ENCODE results near the gene UTP3.
"Not testable (repeated sequence)": the region's sequence is repeated elsewhere in the genome, so short reads cannot be mapped to it uniquely, and the experiment has no call there.

Gene UTP3

DNA sequence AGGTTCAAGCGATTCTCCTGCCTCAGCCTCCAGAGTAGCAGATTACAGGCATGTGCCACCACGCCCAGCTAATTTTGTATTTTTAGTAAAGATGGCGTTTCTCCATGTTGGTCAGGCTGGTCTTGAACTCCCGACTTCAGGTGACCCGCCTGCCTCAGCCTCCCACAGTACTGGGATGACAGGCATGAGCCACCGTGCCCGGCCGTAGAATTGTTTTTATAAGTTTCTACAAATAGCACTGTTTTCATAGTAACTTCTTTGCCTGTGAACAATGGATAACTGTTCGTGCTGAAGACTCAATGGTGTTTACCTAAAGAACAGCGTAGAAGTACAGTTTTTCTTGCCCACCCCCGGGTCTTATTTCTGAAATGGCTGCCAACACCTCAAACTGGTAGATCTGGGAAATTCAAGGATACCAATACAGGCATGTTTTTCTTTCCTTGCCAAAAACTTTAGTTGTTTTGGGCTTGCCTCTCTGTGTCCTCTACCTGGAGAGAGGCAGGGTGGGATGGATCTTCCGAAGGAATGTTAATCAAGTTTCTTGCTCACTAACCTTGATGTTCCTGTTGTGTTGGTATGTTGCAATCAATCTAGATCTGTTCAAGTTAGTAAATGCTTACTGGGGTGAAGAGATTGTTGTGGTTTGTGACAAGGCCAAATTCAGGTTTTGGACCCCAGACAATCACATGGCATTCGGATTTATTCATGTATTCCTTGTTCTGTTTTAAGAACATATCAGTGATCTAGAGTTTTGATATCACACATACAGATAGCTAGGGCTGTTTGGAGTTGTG, 30.7 kb downstream of the UTP3 start:
- DNase-seq (ENCODE audit: low spot score) = no peak

DNA sequence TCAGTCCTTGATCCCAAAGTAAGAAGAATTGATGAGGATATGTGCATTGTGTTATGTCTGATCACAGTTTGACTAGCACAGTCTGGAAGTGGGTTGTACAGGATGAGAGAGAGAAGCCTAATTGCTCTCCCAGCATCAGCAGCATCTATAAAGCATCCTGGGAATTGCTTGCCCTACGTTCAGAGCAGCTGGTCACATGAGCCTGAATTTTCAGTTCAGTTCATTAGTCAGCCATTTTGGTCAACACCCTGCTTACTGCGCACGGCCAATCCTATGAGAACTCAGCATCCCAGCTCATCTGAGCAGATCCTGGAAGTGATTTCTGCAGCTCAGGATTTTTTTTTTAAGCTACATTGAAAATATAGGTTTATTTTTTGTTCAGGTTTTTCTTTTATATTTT, 33.4 kb downstream of the UTP3 start, which contains the start of gene RUFY3:
TSS of gene RUFY3 (plus strand) at position 218 of the 400 bp plus-strand sequence. CDS start 610 bp downstream, outside the sequence.
- no peak for DNase-seq (ENCODE audit: low spot score)

DNA sequence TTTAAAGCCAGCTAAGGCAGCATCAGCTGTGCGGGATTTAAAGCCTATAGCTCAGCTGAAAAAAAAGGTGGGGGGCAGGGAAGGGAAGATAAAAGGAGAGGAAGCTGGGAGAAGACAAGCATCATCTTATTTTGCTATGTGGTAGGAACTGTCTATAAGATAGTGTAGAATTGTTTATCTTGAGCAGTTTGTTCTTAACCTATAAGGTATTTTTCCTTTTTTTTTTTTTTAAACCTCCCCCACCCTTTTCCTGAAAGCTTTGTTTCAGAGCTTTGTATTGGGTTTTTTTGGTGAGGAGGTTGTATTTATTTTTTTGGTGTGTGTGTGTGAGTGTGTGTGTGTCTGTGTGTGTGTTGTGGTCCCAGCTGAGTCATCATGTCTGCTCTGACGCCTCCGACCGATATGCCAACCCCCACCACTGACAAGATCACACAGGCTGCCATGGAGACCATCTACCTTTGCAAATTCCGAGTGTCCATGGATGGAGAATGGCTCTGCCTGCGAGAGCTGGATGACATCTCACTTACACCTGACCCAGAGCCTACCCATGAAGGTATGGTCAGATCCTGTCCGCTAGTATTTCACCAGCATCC, 34.0 kb downstream of the UTP3 start:
- DNase-seq (ENCODE audit: low spot score) = no peak

DNA sequence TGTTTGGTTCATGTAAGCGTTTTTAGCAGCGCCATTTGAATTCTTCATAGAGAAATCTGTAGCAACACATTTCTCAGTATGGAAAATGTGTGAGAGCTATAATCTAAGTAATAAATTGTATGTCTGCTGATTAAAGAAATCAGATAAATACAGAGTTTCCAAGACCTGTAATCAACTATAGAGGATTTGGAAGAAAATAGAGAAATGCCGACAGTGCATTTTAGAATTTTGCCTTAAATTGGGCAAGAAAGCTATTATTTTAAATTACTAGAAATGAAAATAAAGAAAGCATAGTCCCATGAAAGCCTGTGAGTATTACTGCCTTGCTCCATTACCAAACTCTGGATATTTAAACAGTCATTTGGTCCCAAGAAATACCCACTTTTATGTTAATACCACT, 36.1 kb downstream of the UTP3 start:
- DNase-seq (ENCODE audit: low spot score) = no peak

DNA sequence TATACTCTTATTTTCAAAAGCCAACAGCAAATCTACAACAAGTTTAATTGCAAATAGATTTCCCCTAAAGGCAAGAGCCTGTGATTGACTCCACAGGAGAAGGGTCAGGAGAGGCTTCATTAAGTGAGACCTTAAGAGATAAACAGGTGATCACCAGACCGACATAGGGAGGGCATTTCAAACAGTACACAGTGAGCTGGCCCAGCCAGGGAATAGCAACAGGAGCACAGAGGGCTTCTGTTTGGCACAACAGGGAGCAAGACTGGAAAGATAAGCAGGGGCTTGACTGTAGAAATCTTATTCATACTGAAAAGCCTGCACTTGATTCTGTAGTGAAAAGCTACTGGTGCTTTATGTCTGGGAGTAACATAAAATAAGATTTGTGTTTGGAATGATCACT, 37.3 kb downstream of the UTP3 start:
- no peak for DNase-seq (ENCODE audit: low spot score)

DNA sequence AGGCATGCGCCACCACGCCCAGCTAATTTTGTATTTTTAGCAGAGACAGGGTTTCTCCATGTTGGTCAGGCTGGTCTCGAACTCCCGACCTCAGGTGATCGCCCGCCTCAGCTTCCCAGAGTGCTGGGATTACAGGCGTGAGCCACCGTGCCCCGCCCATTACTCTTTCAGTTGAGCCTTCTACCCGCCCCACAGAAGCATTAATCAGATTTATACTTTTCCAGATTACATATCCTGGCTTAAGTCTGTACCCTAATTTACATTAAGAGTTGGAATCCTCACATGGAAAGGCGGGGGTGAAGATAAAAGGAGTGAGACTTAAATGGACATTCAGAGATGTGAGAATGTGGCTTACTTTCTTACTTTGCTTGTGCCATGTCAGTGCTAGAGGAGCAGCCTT, 38.2 kb downstream of the UTP3 start:
- not testable (repeated sequence) for DNase-seq (ENCODE audit: low spot score)

DNA sequence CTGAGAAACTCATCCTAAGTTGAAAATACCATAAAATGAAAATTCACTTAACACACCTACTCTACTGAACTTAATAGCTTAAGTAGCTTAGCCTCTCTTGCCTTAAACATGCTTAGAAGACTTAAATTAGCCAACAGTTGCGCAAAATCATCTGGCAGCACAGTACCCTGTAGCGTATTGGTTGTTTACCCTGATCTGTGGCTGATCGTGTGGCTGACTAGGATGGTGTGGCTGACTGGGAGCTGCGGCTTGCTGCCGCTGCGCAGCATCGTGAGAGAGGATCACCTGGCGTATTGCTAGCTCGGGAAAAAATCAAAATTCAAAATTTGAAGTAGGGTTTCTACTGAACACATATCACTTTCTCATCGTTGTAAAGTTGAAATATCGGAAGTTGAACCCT, 39.8 kb downstream of the UTP3 start:
- DNase-seq (ENCODE audit: low spot score) = no peak

DNA sequence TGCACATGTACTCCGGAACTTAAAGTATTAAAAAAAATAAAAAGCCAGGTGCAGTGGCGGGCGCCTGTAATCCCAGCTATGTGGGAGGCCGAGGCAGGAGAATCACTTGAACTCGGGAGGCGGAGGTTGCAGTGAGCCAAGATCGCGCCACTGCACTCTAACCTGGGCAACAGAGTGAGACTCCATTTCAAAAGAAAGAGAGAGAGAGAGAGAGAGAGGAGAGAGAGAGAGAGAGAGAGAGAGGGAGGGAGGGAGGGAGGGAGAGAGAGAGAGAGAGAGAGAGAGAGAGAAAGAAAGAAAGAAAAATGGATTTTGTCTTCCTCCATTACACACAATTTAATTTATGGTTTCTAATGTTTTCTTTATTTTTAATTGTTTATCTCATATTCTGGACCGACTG, 44.5 kb downstream of the UTP3 start:
- not testable (repeated sequence) for DNase-seq (ENCODE audit: low spot score)

DNA sequence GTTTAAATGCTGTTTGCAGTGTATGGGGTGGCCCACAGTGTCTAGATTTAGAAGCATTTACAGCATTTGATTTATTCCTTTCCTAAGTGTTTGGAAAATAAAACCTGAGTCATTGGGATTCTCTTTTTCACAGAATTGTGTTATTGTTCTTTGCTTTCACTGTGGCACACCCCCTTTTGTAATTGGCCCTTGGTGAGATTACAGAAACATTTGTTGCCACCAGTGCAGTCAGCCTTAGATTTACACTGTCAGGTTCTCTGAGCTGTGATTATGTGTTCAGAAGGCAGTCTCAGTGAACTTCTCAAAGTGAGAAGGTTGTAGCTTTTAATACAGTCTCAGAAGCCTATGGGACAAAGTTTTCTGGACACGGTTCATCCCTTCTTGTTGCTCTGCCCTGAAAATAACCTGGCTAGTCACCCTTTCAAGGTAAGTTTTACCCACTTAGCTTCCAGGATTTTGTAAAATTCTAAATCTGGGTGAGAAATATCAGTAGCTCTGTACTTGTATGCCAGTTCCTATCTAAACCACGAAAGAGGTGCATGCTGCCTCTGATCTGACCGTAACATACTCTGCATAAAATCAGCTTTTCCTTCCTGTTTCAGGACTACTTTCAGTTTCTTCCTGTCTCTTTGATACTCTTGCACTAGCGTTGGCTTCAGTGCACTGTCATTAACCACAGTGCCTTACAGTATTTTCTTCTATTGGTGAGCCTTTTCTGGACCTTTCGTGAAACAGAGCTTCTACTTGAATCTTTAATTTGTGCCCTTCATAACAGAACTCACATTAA, 46.0 kb downstream of the UTP3 start:
- DNase-seq (ENCODE audit: low spot score) = no peak

DNA sequence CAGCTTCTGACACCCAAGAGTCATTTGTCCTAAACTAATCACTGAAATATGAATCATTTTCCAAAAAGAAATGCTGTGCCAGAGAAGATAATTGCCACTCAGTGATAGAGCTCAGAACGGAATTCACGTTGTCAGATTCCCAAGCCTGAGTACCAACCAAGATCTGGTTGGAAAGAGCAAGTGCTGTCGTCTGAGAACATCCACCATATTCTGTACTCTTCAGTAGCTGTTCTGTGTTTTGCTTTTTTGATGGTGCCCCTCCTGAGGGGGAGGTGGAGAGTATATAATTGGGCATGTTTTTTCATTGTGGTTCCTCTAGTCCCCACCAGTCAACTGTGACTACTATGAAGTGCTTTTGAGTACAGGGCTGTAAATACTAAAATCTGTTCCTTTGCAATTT, 46.6 kb downstream of the UTP3 start:
- DNase-seq (ENCODE audit: low spot score) = no peak

DNA sequence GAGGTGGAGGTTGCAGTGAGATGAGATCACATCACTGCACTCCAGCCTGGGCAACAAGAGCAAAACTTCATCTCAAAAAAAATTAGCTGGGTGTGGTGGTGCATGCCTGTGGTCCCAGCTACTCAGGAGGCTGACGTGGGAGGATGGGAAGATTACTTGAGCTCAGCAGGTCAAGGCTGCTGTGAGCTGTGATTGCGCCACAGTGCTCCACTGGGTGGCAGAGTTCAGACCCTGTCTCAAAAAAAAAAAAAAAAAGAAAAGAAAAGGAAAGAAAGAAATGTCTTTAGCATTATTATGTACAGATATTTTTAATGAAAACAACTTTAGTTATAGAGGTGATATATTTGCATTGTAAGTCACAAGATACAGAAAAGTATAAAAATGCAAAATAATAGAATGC, 47.6 kb downstream of the UTP3 start:
- DNase-seq (ENCODE audit: low spot score) = not testable (repeated sequence)

DNA sequence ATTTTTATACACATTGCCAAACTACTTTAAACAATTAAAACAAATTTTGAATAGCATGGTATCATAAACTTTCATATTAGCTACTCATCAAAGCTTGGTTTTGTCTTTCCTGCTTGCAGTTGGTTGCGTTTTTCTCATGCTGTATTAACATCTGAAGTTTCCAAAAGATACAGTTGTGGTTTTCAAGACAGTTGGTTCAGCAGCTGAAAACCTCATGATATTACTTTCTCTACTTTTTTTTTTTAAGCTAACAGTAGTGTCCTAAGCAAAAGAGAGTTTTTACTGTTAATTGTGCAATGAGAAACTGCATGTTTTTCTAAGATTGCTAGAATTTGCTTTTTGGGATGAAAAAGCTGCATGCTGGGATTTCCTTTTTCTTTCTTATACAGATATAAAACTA, 48.7 kb downstream of the UTP3 start:
- DNase-seq (ENCODE audit: low spot score) = no peak

DNA sequence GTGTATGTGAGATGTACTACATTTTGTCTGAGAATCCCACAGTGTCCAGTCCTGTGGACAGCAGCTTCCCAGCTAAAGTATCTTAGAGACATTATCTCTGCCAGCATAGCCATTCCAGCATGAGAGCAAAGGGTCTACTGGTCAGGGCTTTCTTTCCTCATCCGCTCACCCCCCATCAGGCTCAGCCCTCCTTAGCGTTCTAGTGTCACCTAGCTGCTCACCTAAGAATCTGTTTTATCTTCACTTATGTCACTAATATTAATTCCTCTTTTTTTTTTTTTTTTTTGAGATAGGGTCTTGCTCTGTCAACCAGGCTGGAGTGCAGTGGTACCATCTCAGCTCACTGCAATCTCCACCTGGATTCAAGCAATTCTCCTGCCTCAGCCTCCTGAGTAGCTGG, 49.1 kb downstream of the UTP3 start:
- DNase-seq (ENCODE audit: low spot score) = no peak

DNA sequence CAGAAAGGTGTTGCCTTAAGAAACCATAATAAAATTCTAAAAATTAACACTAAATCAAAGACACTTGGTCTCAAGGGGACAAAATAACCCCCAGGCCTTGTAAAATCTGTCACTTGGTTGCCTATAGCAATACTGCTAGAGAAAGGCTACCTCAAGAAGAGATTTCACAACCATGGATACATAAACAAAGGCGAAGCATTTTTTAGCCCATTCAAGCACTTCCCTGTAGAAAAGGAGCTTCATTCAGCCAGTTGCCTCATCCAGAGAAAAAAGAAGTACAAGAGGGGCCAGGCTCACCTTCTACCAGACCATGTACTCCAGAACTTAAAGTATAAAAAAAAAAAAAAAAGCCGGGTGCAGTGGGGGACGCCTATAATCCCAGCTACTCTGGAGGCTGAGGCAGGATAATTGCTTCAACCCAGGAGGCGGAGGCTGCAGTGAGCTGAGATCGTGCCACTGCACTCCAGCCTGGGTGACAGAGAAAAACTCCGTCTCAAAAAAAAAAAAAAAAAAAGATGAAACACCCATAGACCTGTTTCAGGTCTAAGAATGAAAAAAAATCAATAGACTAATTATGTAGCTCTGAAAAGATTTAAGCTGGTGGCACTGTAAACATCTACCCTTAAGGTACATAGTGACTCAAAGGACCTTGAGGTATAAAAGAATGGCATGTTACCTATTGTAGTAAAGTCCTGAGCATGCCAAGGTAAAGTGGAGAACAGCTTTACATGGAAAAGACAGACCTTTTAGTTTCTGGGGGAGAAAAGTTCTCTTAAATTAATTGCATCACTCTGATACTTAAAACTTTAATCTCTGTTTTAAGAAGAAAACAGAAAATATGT, 51.4 kb downstream of the UTP3 start:
- DNase-seq (ENCODE audit: low spot score) = no peak
